ENCODE results near the gene KCNG2. TPM values are rescaled to one million over a fixed set of nuclear protein-coding genes. Genes with fewer than 3 reads are reported as not detected.

The KCNG2 gene
- total and polyA plus RNA-seq, 2 of the 13 experiments (the other 11 are each of a cell fraction or from before 2014, with no cell fraction given): not detected

DNA sequence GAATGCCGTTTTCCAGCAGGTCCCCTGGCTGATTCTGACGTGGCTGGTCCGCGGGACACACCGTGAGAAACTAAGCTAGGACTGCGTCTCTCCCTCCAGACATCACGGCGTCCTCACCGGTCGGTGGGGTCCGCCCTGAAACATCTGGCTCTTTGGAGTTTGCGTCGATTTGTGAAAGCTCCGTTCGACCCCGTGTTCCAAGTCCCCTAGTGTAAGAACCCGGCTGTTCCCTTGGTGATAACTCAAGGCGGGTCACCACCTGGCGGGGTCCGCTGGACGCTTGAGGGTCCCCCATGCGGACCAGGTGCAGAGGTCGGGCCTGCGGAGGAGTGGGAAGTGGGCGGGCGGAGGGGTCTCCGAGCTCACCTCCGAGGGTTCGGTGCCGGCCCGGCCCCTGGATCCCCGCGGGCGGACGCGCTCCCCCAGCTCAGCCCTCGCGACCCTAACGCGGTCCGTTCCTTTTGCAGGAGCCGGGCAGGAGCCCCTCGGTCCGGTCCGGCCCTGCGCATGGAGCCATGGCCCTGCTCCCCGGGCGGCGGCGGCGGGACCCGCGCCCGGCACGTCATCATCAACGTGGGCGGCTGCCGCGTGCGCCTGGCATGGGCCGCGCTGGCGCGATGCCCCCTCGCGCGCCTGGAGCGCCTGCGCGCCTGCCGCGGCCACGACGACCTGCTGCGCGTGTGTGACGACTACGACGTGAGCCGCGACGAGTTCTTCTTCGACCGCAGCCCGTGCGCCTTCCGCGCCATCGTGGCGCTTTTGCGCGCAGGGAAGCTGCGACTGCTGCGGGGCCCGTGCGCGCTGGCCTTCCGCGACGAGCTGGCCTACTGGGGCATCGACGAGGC, 65.6 kb downstream of the KCNG2 start:
- ChIA-PET CTCF (ENCODE audit: low intra/inter-chr PET ratio, low total read pairs) (no interaction called here), POLR2A (no interaction called here)
- Histone ChIP-seq H3K79me2 (ENCODE audit: insufficient read depth, low read length) (no peaks in the 10 kb centered on the region), H3K9ac (ENCODE audit: insufficient read depth, low read depth, low read length) (no peak overlapping the region), H2AFZ (ENCODE audit: low read length) (no peak overlapping the region), H4K20me1 (ENCODE audit: insufficient read depth, low read length) (no peaks in the 10 kb centered on the region), H3K9me3 (ENCODE audit: low read length) (no peaks in the 10 kb centered on the region), H3K4me3 (replicated peaks in 1 of 3; ENCODE audit: insufficient read depth in 1 of 3, low read depth in 2 of 3, low read length in 3 of 3) (no peak overlapping the region), H3K27ac (ENCODE audit: extremely low read length, insufficient read depth, low read length) (no peak overlapping the region), H3K27me3 (ENCODE audit: control insufficient read depth in 1 of 2, insufficient read depth in 2 of 2, low read length in 2 of 2) (peaks cover 2 to 42% of the 10 kb centered on the region in 2 experiments), H3K4me2 (ENCODE audit: low read depth, low read length) (no peak overlapping the region), H3K36me3 (replicated peaks in 1 of 2; ENCODE audit: control insufficient read depth in 1 of 2, insufficient read depth in 2 of 2, low read length in 2 of 2) (no peaks in the 10 kb centered on the region), H3K4me1 (ENCODE audit: insufficient read depth, low read length) (no peaks in the 10 kb centered on the region)
- no peak for TF ChIP-seq ZNF7 (CRISPR knock-in tag; IDR thresholded peaks at IDR 0.05)
- no peak for TF ChIP-seq ZNF33A (CRISPR knock-in tag; IDR thresholded peaks at IDR 0.05; ENCODE audit: borderline replicate concordance)
- no peak for TF ChIP-seq KDM5B (CRISPR knock-in tag; IDR thresholded peaks at IDR 0.05; ENCODE audit: borderline replicate concordance)
- TF ChIP-seq BRD4 (CRISPR knock-in tag; IDR thresholded peaks at IDR 0.05): no peak
- TF ChIP-seq ARID2 (CRISPR knock-in tag; IDR thresholded peaks at IDR 0.05; ENCODE audit: borderline replicate concordance): no peak
- TF ChIP-seq, protein P1, sequence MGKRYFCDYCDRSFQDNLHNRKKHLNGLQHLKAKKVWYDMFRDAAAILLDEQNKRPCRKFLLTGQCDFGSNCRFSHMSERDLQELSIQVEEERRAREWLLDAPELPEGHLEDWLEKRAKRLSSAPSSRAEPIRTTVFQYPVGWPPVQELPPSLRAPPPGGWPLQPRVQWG (CRISPR knock-in tag; IDR thresholded peaks at IDR 0.05; ENCODE audit: borderline replicate concordance, low read depth): no peak
- TF ChIP-seq ZNF839 (CRISPR knock-in tag; IDR thresholded peaks at IDR 0.05; ENCODE audit: borderline replicate concordance): no peak
- TF ChIP-seq PCBP2 (optimal IDR thresholded peaks at IDR 0.05; ENCODE audit: low read depth, low read length, poor library complexity, severe bottlenecking): no peak
- no peak for TF ChIP-seq ONECUT2 (CRISPR knock-in tag; IDR thresholded peaks at IDR 0.05)
- TF ChIP-seq, protein P2, sequence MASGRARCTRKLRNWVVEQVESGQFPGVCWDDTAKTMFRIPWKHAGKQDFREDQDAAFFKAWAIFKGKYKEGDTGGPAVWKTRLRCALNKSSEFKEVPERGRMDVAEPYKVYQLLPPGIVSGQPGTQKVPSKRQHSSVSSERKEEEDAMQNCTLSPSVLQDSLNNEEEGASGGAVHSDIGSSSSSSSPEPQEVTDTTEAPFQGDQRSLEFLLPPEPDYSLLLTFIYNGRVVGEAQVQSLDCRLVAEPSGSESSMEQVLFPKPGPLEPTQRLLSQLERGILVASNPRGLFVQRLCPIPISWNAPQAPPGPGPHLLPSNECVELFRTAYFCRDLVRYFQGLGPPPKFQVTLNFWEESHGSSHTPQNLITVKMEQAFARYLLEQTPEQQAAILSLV (CRISPR knock-in tag; IDR thresholded peaks at IDR 0.05; ENCODE audit: borderline replicate concordance): no peak
- TF ChIP-seq, protein P3, sequence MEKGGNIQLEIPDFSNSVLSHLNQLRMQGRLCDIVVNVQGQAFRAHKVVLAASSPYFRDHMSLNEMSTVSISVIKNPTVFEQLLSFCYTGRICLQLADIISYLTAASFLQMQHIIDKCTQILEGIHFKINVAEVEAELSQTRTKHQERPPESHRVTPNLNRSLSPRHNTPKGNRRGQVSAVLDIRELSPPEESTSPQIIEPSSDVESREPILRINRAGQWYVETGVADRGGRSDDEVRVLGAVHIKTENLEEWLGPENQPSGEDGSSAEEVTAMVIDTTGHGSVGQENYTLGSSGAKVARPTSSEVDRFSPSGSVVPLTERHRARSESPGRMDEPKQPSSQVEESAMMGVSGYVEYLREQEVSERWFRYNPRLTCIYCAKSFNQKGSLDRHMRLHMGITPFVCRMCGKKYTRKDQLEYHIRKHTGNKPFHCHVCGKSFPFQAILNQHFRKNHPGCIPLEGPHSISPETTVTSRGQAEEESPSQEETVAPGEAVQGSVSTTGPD (CRISPR knock-in tag; IDR thresholded peaks at IDR 0.05): no peak
- TF ChIP-seq ZFP36L2 (CRISPR knock-in tag; IDR thresholded peaks at IDR 0.05): no peak
- TF ChIP-seq KDM3A (CRISPR knock-in tag; IDR thresholded peaks at IDR 0.05; ENCODE audit: low read depth): no peak
- no peak for TF ChIP-seq FOSL1 (CRISPR knock-in tag; IDR thresholded peaks at IDR 0.05; ENCODE audit: borderline replicate concordance)
- no peak for TF ChIP-seq ZNF431 (CRISPR knock-in tag; IDR thresholded peaks at IDR 0.05; ENCODE audit: borderline replicate concordance, low read depth)
- TF ChIP-seq, protein P4, sequence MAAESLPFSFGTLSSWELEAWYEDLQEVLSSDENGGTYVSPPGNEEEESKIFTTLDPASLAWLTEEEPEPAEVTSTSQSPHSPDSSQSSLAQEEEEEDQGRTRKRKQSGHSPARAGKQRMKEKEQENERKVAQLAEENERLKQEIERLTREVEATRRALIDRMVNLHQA (CRISPR knock-in tag; IDR thresholded peaks at IDR 0.05): no peak
- no peak for TF ChIP-seq NFKB2 (CRISPR knock-in tag; IDR thresholded peaks at IDR 0.05; ENCODE audit: borderline replicate concordance)
- TF ChIP-seq, protein P5, sequence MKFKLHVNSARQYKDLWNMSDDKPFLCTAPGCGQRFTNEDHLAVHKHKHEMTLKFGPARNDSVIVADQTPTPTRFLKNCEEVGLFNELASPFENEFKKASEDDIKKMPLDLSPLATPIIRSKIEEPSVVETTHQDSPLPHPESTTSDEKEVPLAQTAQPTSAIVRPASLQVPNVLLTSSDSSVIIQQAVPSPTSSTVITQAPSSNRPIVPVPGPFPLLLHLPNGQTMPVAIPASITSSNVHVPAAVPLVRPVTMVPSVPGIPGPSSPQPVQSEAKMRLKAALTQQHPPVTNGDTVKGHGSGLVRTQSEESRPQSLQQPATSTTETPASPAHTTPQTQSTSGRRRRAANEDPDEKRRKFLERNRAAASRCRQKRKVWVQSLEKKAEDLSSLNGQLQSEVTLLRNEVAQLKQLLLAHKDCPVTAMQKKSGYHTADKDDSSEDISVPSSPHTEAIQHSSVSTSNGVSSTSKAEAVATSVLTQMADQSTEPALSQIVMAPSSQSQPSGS (CRISPR knock-in tag; IDR thresholded peaks at IDR 0.05): no peak
- no TSS peak for BruUV-seq (replicated peaks)
- 86% methylated on average over 63 of the region's 102 CpGs for WGBS (ENCODE audit: low lambda C conversion rate)
- DNase-seq (ENCODE audit: low spot score): no peak
- no peak for FAIRE-seq
- no peak for ATAC-seq
- in situ Hi-C loops (cut with HindIII; ENCODE audit: extremely low pct_ligation_motif_present, low pct_unique_long_range_greater_than_20kb) (no loop called here), intact Hi-C loops (cut with micrococcal nuclease; ENCODE audit: unreplicated experiment) (no loop called here)

Data from HepG2 (cell line).